HG02610 (cell line): ENCODE measurements around the gene WDR88.
"Not testable (repeated sequence)": the region's sequence is repeated elsewhere in the genome, so short reads cannot be mapped to it uniquely, and the experiment has no call there.

Experiments used
- ATAC-seq: cut with Tn5 transposase; IDR thresholded peaks from one replicate; pipeline ENCODE4 v1.9.1; 2021; ENCODE audit warnings: mild to moderate bottlenecking, moderate library complexity; ENCODE audit not compliant: unreplicated experiment

Gene WDR88

GRCh38 chr19:33210266-33210940 is 78.5 kb downstream of the WDR88 start:
- ATAC-seq: no peak

- ATAC-seq: no peak
Measured at GRCh38 chr19:33211794-33212435, 80.0 kb downstream of the WDR88 start.

- no peak for ATAC-seq
Measured at GRCh38 chr19:33212436-33213172, 80.7 kb downstream of the WDR88 start.

GRCh38 chr19:33214596-33214995 is 82.7 kb downstream of the WDR88 start:
- ATAC-seq: no peak

GRCh38 chr19:33215438-33216197 is 83.7 kb downstream of the WDR88 start:
- ATAC-seq: no peak

GRCh38 chr19:33216198-33216830 is 84.4 kb downstream of the WDR88 start:
- no peak for ATAC-seq

GRCh38 chr19:33217881-33218280 is 86.0 kb downstream of the WDR88 start:
- no peak for ATAC-seq

- no peak for ATAC-seq
Measured at GRCh38 chr19:33219261-33219815, 87.4 kb downstream of the WDR88 start.

GRCh38 chr19:33220115-33220514 is 88.2 kb downstream of the WDR88 start:
- no peak for ATAC-seq

GRCh38 chr19:33220735-33221134 is 88.8 kb downstream of the WDR88 start:
- ATAC-seq: no peak

GRCh38 chr19:33221638-33222037 is 89.7 kb downstream of the WDR88 start:
- ATAC-seq: no peak

GRCh38 chr19:33222255-33222654 is 90.3 kb downstream of the WDR88 start:
- not testable (repeated sequence) for ATAC-seq

GRCh38 chr19:33224694-33225457 is 93.0 kb downstream of the WDR88 start:
- no peak for ATAC-seq
